H1 (cell line): ENCODE data around the gene SMPD2.

ENCODE experiments used
- CREB1 ChIP-seq: IDR thresholded peaks from 2 replicates; pipeline ENCODE4 v1.6.1; 2012; ENCODE audit warnings: inconsistent platforms
- CTCF ChIP-seq, 3 experiments: IDR thresholded peaks; 1 replicate in 2 of 3; 2 replicates in 1 of 3; pipeline versions ENCODE4 v1.5.1 to v1.6.1; 2011; ENCODE audit warnings: low read length in 3 of 3, mild to moderate bottlenecking in 3 of 3, inconsistent platforms in 2 of 3, low read depth in 1 of 3, moderate library complexity in 1 of 3; ENCODE audit not compliant: insufficient read depth in 1 of 3; ENCODE audit errors: control extremely low read depth in 1 of 3
- EGR1 ChIP-seq: IDR thresholded peaks from 2 replicates; pipeline ENCODE4 v1.6.1; 2011; ENCODE audit warnings: low read depth, low read length, borderline replicate concordance
- HDAC2 ChIP-seq, 2 experiments: fragments of 300-600 bp in 1 of 2; sonication (generic) in 1 of 2; IDR thresholded peaks; 2 replicates each; pipeline ENCODE4 v1.6.1; 2011 to 2012; ENCODE audit warnings: low read depth in 2 of 2, low read length in 2 of 2, mild to moderate bottlenecking in 2 of 2, moderate library complexity in 2 of 2, borderline replicate concordance in 1 of 2, inconsistent platforms in 1 of 2
- HDAC6 ChIP-seq: IDR thresholded peaks from one replicate; pipeline ENCODE4 v1.7.1; 2012; ENCODE audit warnings: low read depth, mild to moderate bottlenecking, inconsistent platforms, low read length, moderate library complexity
- MAX ChIP-seq: IDR thresholded peaks from 2 replicates; pipeline ENCODE4 v1.6.1; 2012; ENCODE audit warnings: inconsistent platforms
- POLR2A ChIP-seq, 2 experiments: IDR thresholded peaks; 1 replicate in 1 of 2; 2 replicates in 1 of 2; pipeline ENCODE4 v1.6.1; 2011; ENCODE audit warnings: low read depth in 2 of 2, low read length in 2 of 2, mild to moderate bottlenecking in 2 of 2; ENCODE audit errors: control extremely low read depth in 1 of 2
- TAF1 ChIP-seq: IDR thresholded peaks from 2 replicates; pipeline ENCODE4 v1.6.1; 2011; ENCODE audit warnings: mild to moderate bottlenecking, low read depth, low read length
- YY1 ChIP-seq: IDR thresholded peaks from 2 replicates; pipeline ENCODE4 v1.6.1; 2011; ENCODE audit warnings: low read depth, mild to moderate bottlenecking, low read length

GRCh38 chr6:109443425-109443950 is 3.0 kb downstream of the SMPD2 start:
- TF ChIP-seq TAF1 (no peak), CREB1 (no peak), HDAC6 (no peak), MAX (no peak), CTCF (IDR thresholded peaks at IDR 0.05; ENCODE audit: control extremely low read depth in 1 of 3, insufficient read depth in 1 of 3, low read depth in 1 of 3, low read length in 3 of 3) (no peak), EGR1 (no peak), YY1 (no peak), POLR2A (IDR thresholded peaks at IDR 0.05; ENCODE audit: control extremely low read depth in 1 of 2, low read depth in 2 of 2, low read length in 2 of 2) (no peak), HDAC2 (IDR thresholded peaks at IDR 0.05; ENCODE audit: borderline replicate concordance in 1 of 2, low read depth in 2 of 2, low read length in 2 of 2) (no peak)
